WTC11 (cell line): ENCODE measurements around the gene GHSR. TPM values are rescaled to one million over a fixed set of nuclear protein-coding genes. Genes with fewer than 3 reads are reported as not detected.

Source experiments
- ATAC-seq: fragments of 200-7000 bp; cut with Tn5 transposase; 2 replicates; pipeline ENCODE4 v1.10.0; 2021; ENCODE audit warnings: mild to moderate bottlenecking, moderate library complexity
- CTCF ChIA-PET: fragments of 300-600 bp; sonication (Branson Sonifier 250); formaldehyde crosslinking; loops from one replicate; lab custom pipeline; 2021; ENCODE audit warnings: antibody characterized with exemption; lab: Charles Lee
- POLR2A ChIA-PET: fragments of 350-600 bp; sonication (Branson Sonifier 250); formaldehyde crosslinking; loops from one replicate; lab custom pipeline; 2021; ENCODE audit warnings: antibody characterized with exemption; lab: Charles Lee
- DNase-seq: peaks from one replicate; pipeline ENCODE4 v3.0.0; 2021; ENCODE audit warnings: low spot score
- H3K27ac Mint-ChIP-seq: 2 replicates; pipeline ENCODE4 v1.8.0; 2021; ENCODE audit warnings: mixed read lengths
- H3K27me3 Mint-ChIP-seq: 2 replicates; pipeline ENCODE4 v1.8.0; 2021; ENCODE audit warnings: low read depth, mild to moderate bottlenecking, moderate library complexity, mixed read lengths
- H3K36me3 Mint-ChIP-seq: 2 replicates; pipeline ENCODE4 v1.8.0; 2021; ENCODE audit warnings: mixed read lengths
- H3K4me1 Mint-ChIP-seq: 2 replicates; pipeline ENCODE4 v1.8.0; 2022; ENCODE audit warnings: mixed read lengths
- H3K4me3 Mint-ChIP-seq: 2 replicates; pipeline ENCODE4 v1.8.0; 2021; ENCODE audit warnings: mild to moderate bottlenecking, moderate library complexity, mixed read lengths
- H3K9me3 Mint-ChIP-seq: 2 replicates; pipeline ENCODE4 v1.8.0; 2021; ENCODE audit warnings: mixed read lengths
- ATF6 ChIP-seq: sonication (generic); formaldehyde crosslinking; IDR thresholded peaks from 2 replicates; pipeline ENCODE4 v1.8.1; 2023; ENCODE audit warnings: mild to moderate bottlenecking, missing genetic modification reagents
- EMX1 ChIP-seq: fragments of 250-450 bp; sonication (Bioruptor Pico); IDR thresholded peaks from 2 replicates; pipeline ENCODE4 v1.8.0; 2021; ENCODE audit warnings: mild to moderate bottlenecking
- FOXP4 ChIP-seq: sonication (generic); formaldehyde crosslinking; IDR thresholded peaks from 2 replicates; pipeline ENCODE4 v1.8.0; 2022; ENCODE audit warnings: mild to moderate bottlenecking, missing genetic modification reagents
- GABPB1 ChIP-seq: sonication (generic); formaldehyde crosslinking; IDR thresholded peaks from 2 replicates; pipeline ENCODE4 v1.8.1; 2023; ENCODE audit warnings: mild to moderate bottlenecking, missing genetic modification reagents
- GTF2I ChIP-seq: fragments of 250-450 bp; sonication (Bioruptor Pico); conservative IDR thresholded peaks from 2 replicates; pipeline ENCODE4 v1.4.0; 2021; ENCODE audit warnings: mild to moderate bottlenecking
- HMGXB4 ChIP-seq: sonication (generic); formaldehyde crosslinking; IDR thresholded peaks from 2 replicates; pipeline ENCODE4 v1.8.1; 2023; ENCODE audit warnings: mild to moderate bottlenecking, moderate library complexity, missing genetic modification reagents
- NR1H2 ChIP-seq: sonication (generic); formaldehyde crosslinking; IDR thresholded peaks from 2 replicates; pipeline ENCODE4 v1.9.0; 2021; ENCODE audit warnings: mild to moderate bottlenecking, moderate library complexity, missing genetic modification reagents
- PRRX2 ChIP-seq: fragments of 250-450 bp; sonication (Bioruptor Pico); IDR thresholded peaks from 2 replicates; pipeline ENCODE4 v1.8.0; 2021; ENCODE audit warnings: mild to moderate bottlenecking
- SOX15 ChIP-seq: fragments of 250-450 bp; sonication (Bioruptor Pico); IDR thresholded peaks from 2 replicates; pipeline ENCODE4 v1.9.0; 2021; ENCODE audit warnings: mild to moderate bottlenecking
- USF1 ChIP-seq: sonication (generic); formaldehyde crosslinking; IDR thresholded peaks from 2 replicates; pipeline ENCODE4 v1.8.0; 2022; ENCODE audit warnings: mild to moderate bottlenecking, missing genetic modification reagents
- ZBTB21 ChIP-seq: sonication (generic); formaldehyde crosslinking; IDR thresholded peaks from 2 replicates; pipeline ENCODE4 v1.8.1; 2023; ENCODE audit warnings: mild to moderate bottlenecking, missing genetic modification reagents, borderline replicate concordance
- ZNF232 ChIP-seq: sonication (generic); formaldehyde crosslinking; IDR thresholded peaks from 2 replicates; pipeline ENCODE4 v1.8.0; 2022; ENCODE audit warnings: mild to moderate bottlenecking, missing genetic modification reagents
- ZNF317 ChIP-seq: sonication (generic); formaldehyde crosslinking; IDR thresholded peaks from 2 replicates; pipeline ENCODE4 v1.8.1; 2023; ENCODE audit warnings: low read depth, mild to moderate bottlenecking, moderate library complexity, missing genetic modification reagents, borderline replicate concordance
- ZNF423 ChIP-seq: fragments of 250-450 bp; sonication (Bioruptor Pico); IDR thresholded peaks from 2 replicates; pipeline ENCODE4 v2.1.2; 2022; ENCODE audit warnings: mild to moderate bottlenecking, moderate library complexity
- ZNF671 ChIP-seq: fragments of 250-450 bp; sonication (Bioruptor Pico); IDR thresholded peaks from 2 replicates; pipeline ENCODE4 v1.8.0; 2021; ENCODE audit warnings: mild to moderate bottlenecking
- total RNA-seq: library from RNA; stranded (reverse); gene quantifications from 3 replicates; pipeline ENCODE4 v1.2.3, GENCODE V29; 2021
- TF ChIP-seq, protein P1 (sequence below): sonication (generic); formaldehyde crosslinking; IDR thresholded peaks from 2 replicates; pipeline ENCODE4 v1.8.0; 2023; ENCODE audit warnings: missing genetic modification reagents, mild to moderate bottlenecking, borderline replicate concordance
- TF ChIP-seq, protein P2 (sequence below): fragments of 250-450 bp; sonication (Bioruptor Pico); IDR thresholded peaks from 2 replicates; pipeline ENCODE4 v1.9.0; 2021; ENCODE audit warnings: mild to moderate bottlenecking
- TF ChIP-seq, protein P3 (sequence below): sonication (generic); formaldehyde crosslinking; conservative IDR thresholded peaks from 2 replicates; pipeline ENCODE4 v1.8.1; 2022; ENCODE audit warnings: mild to moderate bottlenecking, missing genetic modification reagents
- TF ChIP-seq, protein P4 (sequence below): fragments of 250-450 bp; sonication (Bioruptor Pico); IDR thresholded peaks from 2 replicates; pipeline ENCODE4 v1.9.0; 2021; ENCODE audit warnings: mild to moderate bottlenecking, borderline replicate concordance

Gene GHSR
- total RNA-seq, 1 experiment from 2014 or later, result not detected

DNA sequence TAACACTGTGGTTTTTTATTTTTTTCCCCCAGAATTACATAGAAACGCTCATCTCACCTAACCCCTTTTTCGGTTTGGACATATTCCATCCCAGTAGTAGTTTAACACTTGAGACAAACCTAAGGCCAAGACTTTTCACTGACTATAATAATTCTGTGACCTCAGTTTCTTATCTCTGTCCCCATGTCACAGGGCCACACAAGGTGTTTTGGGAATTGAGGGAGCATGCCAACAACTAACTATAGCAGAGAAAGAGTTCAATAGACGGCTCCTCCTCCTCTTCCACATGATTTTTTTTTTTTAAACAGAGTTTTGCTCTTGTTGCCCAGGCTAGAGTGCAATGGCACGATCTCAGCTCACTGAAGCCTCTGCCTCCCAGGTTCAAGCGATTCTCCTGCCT is 27.4 kb upstream of the GHSR start:
- CTCF ChIA-PET, result interaction anchor here (0.8 to 3.0 kb wide), 3 partner anchors 14 to 146 kb away, joined by 3 to 23 read pairs (median 6); partner anchors contain the start of gene GHSR
- peaks cover 15% of the 10 kb centered on the region for H3K9me3 Mint-ChIP-seq
- ATAC-seq (no peak), DNase-seq (no peak)
- no peak overlapping the region for H3K4me3 Mint-ChIP-seq
- no peak for TF ChIP-seq USF1
- no peak for TF ChIP-seq EMX1 (CRISPR knock-in tag)
- TF ChIP-seq, protein P1, sequence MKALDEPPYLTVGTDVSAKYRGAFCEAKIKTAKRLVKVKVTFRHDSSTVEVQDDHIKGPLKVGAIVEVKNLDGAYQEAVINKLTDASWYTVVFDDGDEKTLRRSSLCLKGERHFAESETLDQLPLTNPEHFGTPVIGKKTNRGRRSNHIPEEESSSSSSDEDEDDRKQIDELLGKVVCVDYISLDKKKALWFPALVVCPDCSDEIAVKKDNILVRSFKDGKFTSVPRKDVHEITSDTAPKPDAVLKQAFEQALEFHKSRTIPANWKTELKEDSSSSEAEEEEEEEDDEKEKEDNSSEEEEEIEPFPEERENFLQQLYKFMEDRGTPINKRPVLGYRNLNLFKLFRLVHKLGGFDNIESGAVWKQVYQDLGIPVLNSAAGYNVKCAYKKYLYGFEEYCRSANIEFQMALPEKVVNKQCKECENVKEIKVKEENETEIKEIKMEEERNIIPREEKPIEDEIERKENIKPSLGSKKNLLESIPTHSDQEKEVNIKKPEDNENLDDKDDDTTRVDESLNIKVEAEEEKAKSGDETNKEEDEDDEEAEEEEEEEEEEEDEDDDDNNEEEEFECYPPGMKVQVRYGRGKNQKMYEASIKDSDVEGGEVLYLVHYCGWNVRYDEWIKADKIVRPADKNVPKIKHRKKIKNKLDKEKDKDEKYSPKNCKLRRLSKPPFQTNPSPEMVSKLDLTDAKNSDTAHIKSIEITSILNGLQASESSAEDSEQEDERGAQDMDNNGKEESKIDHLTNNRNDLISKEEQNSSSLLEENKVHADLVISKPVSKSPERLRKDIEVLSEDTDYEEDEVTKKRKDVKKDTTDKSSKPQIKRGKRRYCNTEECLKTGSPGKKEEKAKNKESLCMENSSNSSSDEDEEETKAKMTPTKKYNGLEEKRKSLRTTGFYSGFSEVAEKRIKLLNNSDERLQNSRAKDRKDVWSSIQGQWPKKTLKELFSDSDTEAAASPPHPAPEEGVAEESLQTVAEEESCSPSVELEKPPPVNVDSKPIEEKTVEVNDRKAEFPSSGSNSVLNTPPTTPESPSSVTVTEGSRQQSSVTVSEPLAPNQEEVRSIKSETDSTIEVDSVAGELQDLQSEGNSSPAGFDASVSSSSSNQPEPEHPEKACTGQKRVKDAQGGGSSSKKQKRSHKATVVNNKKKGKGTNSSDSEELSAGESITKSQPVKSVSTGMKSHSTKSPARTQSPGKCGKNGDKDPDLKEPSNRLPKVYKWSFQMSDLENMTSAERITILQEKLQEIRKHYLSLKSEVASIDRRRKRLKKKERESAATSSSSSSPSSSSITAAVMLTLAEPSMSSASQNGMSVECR (CRISPR knock-in tag), result no peak
- TF ChIP-seq GTF2I, result no peak
- TF ChIP-seq, protein P2, sequence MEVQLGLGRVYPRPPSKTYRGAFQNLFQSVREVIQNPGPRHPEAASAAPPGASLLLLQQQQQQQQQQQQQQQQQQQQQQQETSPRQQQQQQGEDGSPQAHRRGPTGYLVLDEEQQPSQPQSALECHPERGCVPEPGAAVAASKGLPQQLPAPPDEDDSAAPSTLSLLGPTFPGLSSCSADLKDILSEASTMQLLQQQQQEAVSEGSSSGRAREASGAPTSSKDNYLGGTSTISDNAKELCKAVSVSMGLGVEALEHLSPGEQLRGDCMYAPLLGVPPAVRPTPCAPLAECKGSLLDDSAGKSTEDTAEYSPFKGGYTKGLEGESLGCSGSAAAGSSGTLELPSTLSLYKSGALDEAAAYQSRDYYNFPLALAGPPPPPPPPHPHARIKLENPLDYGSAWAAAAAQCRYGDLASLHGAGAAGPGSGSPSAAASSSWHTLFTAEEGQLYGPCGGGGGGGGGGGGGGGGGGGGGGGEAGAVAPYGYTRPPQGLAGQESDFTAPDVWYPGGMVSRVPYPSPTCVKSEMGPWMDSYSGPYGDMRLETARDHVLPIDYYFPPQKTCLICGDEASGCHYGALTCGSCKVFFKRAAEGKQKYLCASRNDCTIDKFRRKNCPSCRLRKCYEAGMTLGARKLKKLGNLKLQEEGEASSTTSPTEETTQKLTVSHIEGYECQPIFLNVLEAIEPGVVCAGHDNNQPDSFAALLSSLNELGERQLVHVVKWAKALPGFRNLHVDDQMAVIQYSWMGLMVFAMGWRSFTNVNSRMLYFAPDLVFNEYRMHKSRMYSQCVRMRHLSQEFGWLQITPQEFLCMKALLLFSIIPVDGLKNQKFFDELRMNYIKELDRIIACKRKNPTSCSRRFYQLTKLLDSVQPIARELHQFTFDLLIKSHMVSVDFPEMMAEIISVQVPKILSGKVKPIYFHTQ, result no peak
- TF ChIP-seq ZBTB21 (CRISPR knock-in tag), result no peak
- no peak for TF ChIP-seq PRRX2 (CRISPR knock-in tag)
- no peak for TF ChIP-seq SOX15 (CRISPR knock-in tag)
- no peak for TF ChIP-seq ZNF232 (CRISPR knock-in tag)
- no peak for TF ChIP-seq ZNF317 (CRISPR knock-in tag)
- TF ChIP-seq NR1H2, result no peak
- no peak for TF ChIP-seq FOXP4 (CRISPR knock-in tag)
- no peak for TF ChIP-seq ZNF423 (CRISPR knock-in tag)
- no peak for TF ChIP-seq ZNF671 (CRISPR knock-in tag)
- TF ChIP-seq ATF6 (CRISPR knock-in tag), result no peak
- no peak for TF ChIP-seq GABPB1 (CRISPR knock-in tag)
- no peak for TF ChIP-seq HMGXB4 (CRISPR knock-in tag)
- TF ChIP-seq, protein P3, sequence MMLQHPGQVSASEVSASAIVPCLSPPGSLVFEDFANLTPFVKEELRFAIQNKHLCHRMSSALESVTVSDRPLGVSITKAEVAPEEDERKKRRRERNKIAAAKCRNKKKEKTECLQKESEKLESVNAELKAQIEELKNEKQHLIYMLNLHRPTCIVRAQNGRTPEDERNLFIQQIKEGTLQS, result no peak
- TF ChIP-seq, protein P4, sequence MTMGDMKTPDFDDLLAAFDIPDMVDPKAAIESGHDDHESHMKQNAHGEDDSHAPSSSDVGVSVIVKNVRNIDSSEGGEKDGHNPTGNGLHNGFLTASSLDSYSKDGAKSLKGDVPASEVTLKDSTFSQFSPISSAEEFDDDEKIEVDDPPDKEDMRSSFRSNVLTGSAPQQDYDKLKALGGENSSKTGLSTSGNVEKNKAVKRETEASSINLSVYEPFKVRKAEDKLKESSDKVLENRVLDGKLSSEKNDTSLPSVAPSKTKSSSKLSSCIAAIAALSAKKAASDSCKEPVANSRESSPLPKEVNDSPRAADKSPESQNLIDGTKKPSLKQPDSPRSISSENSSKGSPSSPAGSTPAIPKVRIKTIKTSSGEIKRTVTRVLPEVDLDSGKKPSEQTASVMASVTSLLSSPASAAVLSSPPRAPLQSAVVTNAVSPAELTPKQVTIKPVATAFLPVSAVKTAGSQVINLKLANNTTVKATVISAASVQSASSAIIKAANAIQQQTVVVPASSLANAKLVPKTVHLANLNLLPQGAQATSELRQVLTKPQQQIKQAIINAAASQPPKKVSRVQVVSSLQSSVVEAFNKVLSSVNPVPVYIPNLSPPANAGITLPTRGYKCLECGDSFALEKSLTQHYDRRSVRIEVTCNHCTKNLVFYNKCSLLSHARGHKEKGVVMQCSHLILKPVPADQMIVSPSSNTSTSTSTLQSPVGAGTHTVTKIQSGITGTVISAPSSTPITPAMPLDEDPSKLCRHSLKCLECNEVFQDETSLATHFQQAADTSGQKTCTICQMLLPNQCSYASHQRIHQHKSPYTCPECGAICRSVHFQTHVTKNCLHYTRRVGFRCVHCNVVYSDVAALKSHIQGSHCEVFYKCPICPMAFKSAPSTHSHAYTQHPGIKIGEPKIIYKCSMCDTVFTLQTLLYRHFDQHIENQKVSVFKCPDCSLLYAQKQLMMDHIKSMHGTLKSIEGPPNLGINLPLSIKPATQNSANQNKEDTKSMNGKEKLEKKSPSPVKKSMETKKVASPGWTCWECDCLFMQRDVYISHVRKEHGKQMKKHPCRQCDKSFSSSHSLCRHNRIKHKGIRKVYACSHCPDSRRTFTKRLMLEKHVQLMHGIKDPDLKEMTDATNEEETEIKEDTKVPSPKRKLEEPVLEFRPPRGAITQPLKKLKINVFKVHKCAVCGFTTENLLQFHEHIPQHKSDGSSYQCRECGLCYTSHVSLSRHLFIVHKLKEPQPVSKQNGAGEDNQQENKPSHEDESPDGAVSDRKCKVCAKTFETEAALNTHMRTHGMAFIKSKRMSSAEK (CRISPR knock-in tag), result no peak
- H3K36me3 Mint-ChIP-seq, result peaks cover 6% of the 10 kb centered on the region; the same call in 1 of the 2 replicates
- H3K27me3 Mint-ChIP-seq, result no peaks in the 10 kb centered on the region
- POLR2A ChIA-PET, result no interaction called here
- no peak overlapping the region for H3K27ac Mint-ChIP-seq
- peaks cover 20% of the 10 kb centered on the region for H3K4me1 Mint-ChIP-seq
